ENCODE data around the gene CASP8.

GRCh38 chr2:201215963-201216362 lies 44.4 kb upstream of the CASP8 start:
- no peak for TF ChIP-seq EZH2 (IDR thresholded peaks at IDR 0.05)
- no peak for TF ChIP-seq POLR2AphosphoS5 (IDR thresholded peaks at IDR 0.05; ENCODE audit: borderline replicate concordance, low read depth, low read length)
- no peak for TF ChIP-seq FOXP2 (optimal IDR thresholded peaks at IDR 0.05; ENCODE audit: control extremely low read depth, extremely low read length, insufficient read depth)

Measured in SK-N-MC (cell line).